Measurements from ENCODE around the gene SLC27A4.

GRCh38 chr9:128344931-128345605 is 4.7 kb downstream of the SLC27A4 start:
- TF ChIP-seq POLR2A (IDR thresholded peaks at IDR 0.05; ENCODE audit: low read depth) (no peak), CTCF (IDR thresholded peaks at IDR 0.05) (no peak)

Measured in esophagus muscularis mucosa (tissue), 3 donors.